GM18870 (cell line): Measurements from ENCODE around the gene PARK7.
"Not testable (repeated sequence)": the region's sequence is repeated elsewhere in the genome, so short reads cannot be mapped to it uniquely, and the experiment has no call there.

Experiments
- ATAC-seq: cut with Tn5 transposase; IDR thresholded peaks from one replicate; pipeline ENCODE4 v1.9.1; 2021; ENCODE audit warnings: moderate library complexity; ENCODE audit not compliant: unreplicated experiment

Gene PARK7

GRCh38 chr1:7942214-7942921, 19.1 kb upstream of the PARK7 start:
- ATAC-seq: no peak

GRCh38 chr1:7943251-7943650, 18.3 kb upstream of the PARK7 start:
- ATAC-seq: no peak

GRCh38 chr1:7948960-7949359, 12.6 kb upstream of the PARK7 start:
- no peak for ATAC-seq

- ATAC-seq: not testable (repeated sequence)
Observed at GRCh38 chr1:7952791-7953190, 8.7 kb upstream of the PARK7 start.

GRCh38 chr1:7953850-7954609, 7.5 kb upstream of the PARK7 start:
- ATAC-seq: peak; percentile 69

- ATAC-seq: no peak
Observed at GRCh38 chr1:7954683-7955082, 6.8 kb upstream of the PARK7 start.

GRCh38 chr1:7956218-7957032, 5.1 kb upstream of the PARK7 start:
- ATAC-seq: no peak

- ATAC-seq: no peak
Observed at GRCh38 chr1:7960165-7960564, 1.3 kb upstream of the PARK7 start.

GRCh38 chr1:7960867-7961215, 670 bp upstream of the PARK7 start:
- no peak for ATAC-seq

GRCh38 chr1:7962014-7962335, 464 bp downstream of the PARK7 start:
- no peak for ATAC-seq

- no peak for ATAC-seq
Observed at GRCh38 chr1:7962636-7963377, 1.3 kb downstream of the PARK7 start.

- not testable (repeated sequence) for ATAC-seq
Observed at GRCh38 chr1:7963378-7963730, 1.8 kb downstream of the PARK7 start.

- ATAC-seq: not testable (repeated sequence)
Observed at GRCh38 chr1:7963841-7964240, 2.3 kb downstream of the PARK7 start.

- ATAC-seq: no peak
Observed at GRCh38 chr1:7964476-7964875, 3.0 kb downstream of the PARK7 start.

GRCh38 chr1:7967196-7967595, 5.7 kb downstream of the PARK7 start:
- ATAC-seq: no peak

GRCh38 chr1:7967651-7968050, 6.1 kb downstream of the PARK7 start:
- ATAC-seq: no peak

- ATAC-seq: no peak
Observed at GRCh38 chr1:7970246-7970645, 8.7 kb downstream of the PARK7 start.

GRCh38 chr1:7971024-7971423, 9.5 kb downstream of the PARK7 start:
- no peak for ATAC-seq

- no peak for ATAC-seq
Observed at GRCh38 chr1:7972285-7972684, 10.8 kb downstream of the PARK7 start.

- no peak for ATAC-seq
Observed at GRCh38 chr1:7973086-7973485, 11.6 kb downstream of the PARK7 start.

- no peak for ATAC-seq
Observed at GRCh38 chr1:7975212-7975865, 13.8 kb downstream of the PARK7 start.
